HL-60 (cell line): ENCODE results near the gene MAD1L1.

ENCODE experiments used
- GABPA ChIP-seq: IDR thresholded peaks from 2 replicates; pipeline ENCODE4 v1.6.1; 2012; ENCODE audit warnings: low read depth
- POLR2AphosphoS5 ChIP-seq: IDR thresholded peaks from 2 replicates; pipeline ENCODE4 v1.6.1; 2012; ENCODE audit warnings: low read depth
- TF ChIP-seq, protein P1 (sequence below): IDR thresholded peaks from one replicate; pipeline ENCODE4 v1.5.1; 2011; ENCODE audit warnings: low read length, control low read depth, inconsistent platforms; ENCODE audit not compliant: insufficient read depth

- TF ChIP-seq GABPA (no peak), POLR2AphosphoS5 (no peak)
- TF ChIP-seq, protein P1, sequence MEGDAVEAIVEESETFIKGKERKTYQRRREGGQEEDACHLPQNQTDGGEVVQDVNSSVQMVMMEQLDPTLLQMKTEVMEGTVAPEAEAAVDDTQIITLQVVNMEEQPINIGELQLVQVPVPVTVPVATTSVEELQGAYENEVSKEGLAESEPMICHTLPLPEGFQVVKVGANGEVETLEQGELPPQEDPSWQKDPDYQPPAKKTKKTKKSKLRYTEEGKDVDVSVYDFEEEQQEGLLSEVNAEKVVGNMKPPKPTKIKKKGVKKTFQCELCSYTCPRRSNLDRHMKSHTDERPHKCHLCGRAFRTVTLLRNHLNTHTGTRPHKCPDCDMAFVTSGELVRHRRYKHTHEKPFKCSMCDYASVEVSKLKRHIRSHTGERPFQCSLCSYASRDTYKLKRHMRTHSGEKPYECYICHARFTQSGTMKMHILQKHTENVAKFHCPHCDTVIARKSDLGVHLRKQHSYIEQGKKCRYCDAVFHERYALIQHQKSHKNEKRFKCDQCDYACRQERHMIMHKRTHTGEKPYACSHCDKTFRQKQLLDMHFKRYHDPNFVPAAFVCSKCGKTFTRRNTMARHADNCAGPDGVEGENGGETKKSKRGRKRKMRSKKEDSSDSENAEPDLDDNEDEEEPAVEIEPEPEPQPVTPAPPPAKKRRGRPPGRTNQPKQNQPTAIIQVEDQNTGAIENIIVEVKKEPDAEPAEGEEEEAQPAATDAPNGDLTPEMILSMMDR, result no peak
These were observed 196.0 kb downstream of the MAD1L1 start for GRCh38 chr7:2036786-2037185.
